Immature natural killer cell (primary cell): Measurements from ENCODE around the gene GDPD5. TPM values are rescaled to one million over a fixed set of nuclear protein-coding genes. Genes with fewer than 3 reads are reported as not detected.

Experiments
- DNase-seq, 3 donors: peaks; one replicate each; pipeline ENCODE4 v3.0.0; 2022; ENCODE audit warnings: mixed read lengths in 1 of 3
- H3K27ac Mint-ChIP-seq, 6 donors: one replicate each; pipeline ENCODE4 v1.8.0; 2020; ENCODE audit warnings: mixed read lengths in 6 of 6, mild to moderate bottlenecking in 5 of 6, inconsistent platforms in 4 of 6, moderate library complexity in 3 of 6
- H3K27me3 Mint-ChIP-seq, 3 donors: one replicate each; pipeline ENCODE4 v1.8.0; 2020 to 2021; ENCODE audit warnings: low read depth in 3 of 3, mild to moderate bottlenecking in 3 of 3, mixed read lengths in 3 of 3, moderate library complexity in 3 of 3, inconsistent platforms in 1 of 3
- H3K36me3 Mint-ChIP-seq, 3 donors: one replicate each; pipeline ENCODE4 v1.8.0; 2020; ENCODE audit warnings: mixed read lengths in 3 of 3, inconsistent platforms in 2 of 3, mild to moderate bottlenecking in 2 of 3
- H3K4me1 Mint-ChIP-seq, 2 donors: one replicate each; pipeline ENCODE4 v1.8.0; 2020; ENCODE audit warnings: inconsistent platforms in 2 of 2, mild to moderate bottlenecking in 2 of 2, mixed read lengths in 2 of 2, moderate library complexity in 1 of 2
- H3K4me3 Mint-ChIP-seq, 5 donors: one replicate each; pipeline ENCODE4 v1.8.0; 2020; ENCODE audit warnings: mild to moderate bottlenecking in 5 of 5, mixed read lengths in 5 of 5, inconsistent platforms in 3 of 5, moderate library complexity in 3 of 5
- H3K9me3 Mint-ChIP-seq, 6 donors: one replicate each; pipeline ENCODE4 v1.8.0; 2020; ENCODE audit warnings: mild to moderate bottlenecking in 6 of 6, mixed read lengths in 6 of 6, inconsistent platforms in 4 of 6, moderate library complexity in 3 of 6
- polyA plus RNA-seq, 3 donors: library from polyadenylated mRNA; unstranded; fragments of 300-500 nt; fragmentation: Illumina TruSeq; gene quantifications; one replicate each; pipeline ENCODE4 v1.2.3, GENCODE V29; 2021

Gene GDPD5
- polyA plus RNA-seq, 3 donors from 2014 or later: 1.8 to 9.2 (median 4.1) TPM

- no peak for DNase-seq
- no peak overlapping the region for H3K4me3 Mint-ChIP-seq
- H3K27me3 Mint-ChIP-seq: peaks cover 1 to 5% (median 2%) of the 10 kb centered on the region in 3 donors
- no peak overlapping the region for H3K27ac Mint-ChIP-seq
- no peaks in the 10 kb centered on the region for H3K4me1 Mint-ChIP-seq
- no peaks in the 10 kb centered on the region for H3K9me3 Mint-ChIP-seq
- peaks cover 0 to 3% (median 0%) of the 10 kb centered on the region in 3 donors for H3K36me3 Mint-ChIP-seq
Measured at GRCh38 chr11:75439026-75439425, 86.7 kb downstream of the GDPD5 start.

GRCh38 chr11:75437966-75438659 lies 87.6 kb downstream of the GDPD5 start:
- Mint-ChIP-seq H3K4me1 (no peaks in the 10 kb centered on the region), H3K4me3 (no peak overlapping the region), H3K27me3 (peaks cover 1 to 9% (median 4%) of the 10 kb centered on the region in 3 donors), H3K36me3 (peaks cover 0 to 3% (median 0%) of the 10 kb centered on the region in 3 donors), H3K9me3 (no peaks in the 10 kb centered on the region), H3K27ac (no peak overlapping the region)
- DNase-seq: no peak

- Mint-ChIP-seq H3K9me3 (no peaks in the 10 kb centered on the region), H3K27me3 (peaks cover 3 to 8% (median 7%) of the 10 kb centered on the region in 3 donors), H3K36me3 (peaks cover 0 to 3% (median 0%) of the 10 kb centered on the region in 3 donors), H3K4me3 (no peak overlapping the region), H3K27ac (no peak overlapping the region), H3K4me1 (no peaks in the 10 kb centered on the region)
- no peak for DNase-seq
Measured at GRCh38 chr11:75436806-75437205, 88.9 kb downstream of the GDPD5 start.

DNA sequence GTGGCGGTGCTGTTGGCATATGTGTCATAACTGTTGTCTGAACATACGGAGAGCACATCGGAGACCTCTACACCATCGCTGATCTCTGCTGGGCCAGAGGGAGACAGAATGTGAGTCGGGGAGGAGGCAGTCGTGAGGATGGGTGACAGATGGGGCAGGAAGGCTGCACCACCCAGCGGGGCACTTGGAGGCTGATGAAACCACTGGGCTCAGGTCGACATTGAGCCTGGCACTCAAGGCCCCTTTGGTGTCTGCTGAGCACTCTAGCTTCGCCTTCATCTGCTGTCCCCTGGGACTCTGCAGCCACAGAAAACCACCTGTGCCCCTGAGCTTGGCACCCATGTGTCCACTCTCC lies 90.2 kb downstream of the GDPD5 start:
- peaks cover 0 to 3% (median 0%) of the 10 kb centered on the region in 3 donors for H3K36me3 Mint-ChIP-seq
- H3K9me3 Mint-ChIP-seq: peaks cover 0 to 1% (median 0%) of the 10 kb centered on the region in 6 donors
- H3K4me3 Mint-ChIP-seq: no peak overlapping the region
- H3K4me1 Mint-ChIP-seq: peaks cover 7 to 9% of the 10 kb centered on the region in 2 donors
- H3K27ac Mint-ChIP-seq: no peak overlapping the region
- H3K27me3 Mint-ChIP-seq: peaks cover 8 to 12% (median 12%) of the 10 kb centered on the region in 3 donors
- DNase-seq: no peak

DNA sequence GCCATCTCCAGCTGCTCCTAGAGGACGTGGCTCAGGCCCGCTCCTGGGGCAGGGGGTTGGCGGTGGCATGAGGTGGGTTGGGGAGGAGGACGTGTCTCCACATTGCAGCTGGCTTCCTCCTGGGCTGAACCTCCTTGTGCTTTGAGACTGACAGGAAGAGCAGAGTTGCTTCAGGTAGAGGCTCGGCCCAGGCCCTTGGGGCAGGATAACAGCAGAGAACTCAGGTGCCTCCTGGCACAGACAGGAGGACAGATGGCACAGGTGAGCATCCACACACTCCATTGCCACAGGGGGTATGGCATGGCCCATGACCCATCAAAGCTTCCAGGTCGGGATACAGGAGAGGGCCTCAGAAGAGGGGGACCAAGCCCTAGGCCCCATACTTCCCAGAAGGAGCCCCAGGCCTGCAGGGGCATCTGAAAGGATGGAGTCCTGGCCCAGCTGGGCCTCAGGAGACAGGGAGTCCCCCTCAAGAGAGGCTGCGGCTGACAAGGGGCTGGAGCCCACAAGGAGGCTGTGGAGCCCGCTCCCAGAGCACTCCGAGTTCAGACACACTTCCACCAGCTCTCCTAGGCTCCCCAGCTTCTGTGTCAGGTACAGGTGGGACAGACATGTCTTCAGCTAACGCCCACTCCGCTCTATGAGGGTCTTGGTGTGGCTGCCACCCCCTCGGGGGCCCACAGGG lies 90.7 kb downstream of the GDPD5 start:
- Mint-ChIP-seq H3K4me1 (peaks cover 9 to 10% of the 10 kb centered on the region in 2 donors), H3K4me3 (no peak overlapping the region), H3K9me3 (peaks cover 0 to 2% (median 0%) of the 10 kb centered on the region in 6 donors), H3K36me3 (peaks cover 0 to 3% (median 0%) of the 10 kb centered on the region in 3 donors), H3K27me3 (peaks cover 9 to 13% (median 10%) of the 10 kb centered on the region in 3 donors), H3K27ac (no peak overlapping the region)
- DNase-seq: no peak

- DNase-seq: no peak
- H3K4me3 Mint-ChIP-seq: no peak overlapping the region
- peaks cover 15% of the 10 kb centered on the region in 2 donors for H3K4me1 Mint-ChIP-seq
- peaks cover 0 to 2% (median 0%) of the 10 kb centered on the region in 6 donors for H3K9me3 Mint-ChIP-seq
- no peak overlapping the region for H3K27ac Mint-ChIP-seq
- peaks cover 11 to 18% (median 12%) of the 10 kb centered on the region in 3 donors for H3K27me3 Mint-ChIP-seq
- peaks cover 0 to 3% (median 0%) of the 10 kb centered on the region in 3 donors for H3K36me3 Mint-ChIP-seq
Measured at GRCh38 chr11:75434051-75434450, 91.7 kb downstream of the GDPD5 start.

GRCh38 chr11:75433443-75433842 lies 92.3 kb downstream of the GDPD5 start:
- Mint-ChIP-seq H3K9me3 (peaks cover 0 to 2% (median 0%) of the 10 kb centered on the region in 6 donors), H3K36me3 (peaks cover 0 to 3% (median 0%) of the 10 kb centered on the region in 3 donors), H3K27me3 (peaks cover 11 to 20% (median 17%) of the 10 kb centered on the region in 3 donors), H3K4me1 (peaks cover 19 to 21% of the 10 kb centered on the region in 2 donors), H3K27ac (no peak overlapping the region), H3K4me3 (peak overlapping the region in 1 of 5 donors; percentile 33)
- no peak for DNase-seq

DNA sequence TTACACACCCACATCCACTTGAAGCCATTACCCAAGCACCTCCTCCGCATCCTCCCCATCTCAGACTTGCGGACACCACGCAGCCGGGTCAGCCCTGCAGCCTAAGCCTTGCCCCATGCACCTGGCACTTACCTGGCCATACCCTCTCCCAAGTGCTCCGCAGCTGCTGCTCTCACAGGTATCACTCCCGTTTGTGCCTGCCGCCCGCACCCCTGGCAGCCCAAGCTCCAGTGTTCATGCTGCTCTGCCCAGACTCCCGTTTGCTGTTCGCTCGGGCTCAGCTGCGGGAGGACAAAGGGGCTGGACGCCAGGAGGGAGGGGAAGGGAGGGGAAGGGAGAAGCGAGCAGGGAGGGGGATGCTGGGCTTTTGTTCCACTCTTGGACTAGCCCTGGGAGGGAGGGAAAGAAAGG lies 92.8 kb downstream of the GDPD5 start, which contains the start of gene KLHL35:
Gene KLHL35 (minus strand): TSS at position 293 of the 411 bp plus-strand sequence. CDS start 2,574 bp downstream, outside the sequence.
- H3K27ac Mint-ChIP-seq: no peak within 1 kb of the TSS
- H3K9me3 Mint-ChIP-seq: peaks cover 0 to 2% (median 0%) of the 10 kb centered on the region in 6 donors
- H3K4me3 Mint-ChIP-seq: peak within 1 kb of the TSS in 2 of 5 donors; percentile 33 to 36
- H3K4me1 Mint-ChIP-seq: peaks cover 22 to 27% of the 10 kb centered on the region in 2 donors
- DNase-seq: no peak
- H3K27me3 Mint-ChIP-seq: peaks cover 14 to 23% (median 22%) of the 10 kb centered on the region in 3 donors
- H3K36me3 Mint-ChIP-seq: peaks cover 0 to 3% (median 0%) of the 10 kb centered on the region in 3 donors

DNA sequence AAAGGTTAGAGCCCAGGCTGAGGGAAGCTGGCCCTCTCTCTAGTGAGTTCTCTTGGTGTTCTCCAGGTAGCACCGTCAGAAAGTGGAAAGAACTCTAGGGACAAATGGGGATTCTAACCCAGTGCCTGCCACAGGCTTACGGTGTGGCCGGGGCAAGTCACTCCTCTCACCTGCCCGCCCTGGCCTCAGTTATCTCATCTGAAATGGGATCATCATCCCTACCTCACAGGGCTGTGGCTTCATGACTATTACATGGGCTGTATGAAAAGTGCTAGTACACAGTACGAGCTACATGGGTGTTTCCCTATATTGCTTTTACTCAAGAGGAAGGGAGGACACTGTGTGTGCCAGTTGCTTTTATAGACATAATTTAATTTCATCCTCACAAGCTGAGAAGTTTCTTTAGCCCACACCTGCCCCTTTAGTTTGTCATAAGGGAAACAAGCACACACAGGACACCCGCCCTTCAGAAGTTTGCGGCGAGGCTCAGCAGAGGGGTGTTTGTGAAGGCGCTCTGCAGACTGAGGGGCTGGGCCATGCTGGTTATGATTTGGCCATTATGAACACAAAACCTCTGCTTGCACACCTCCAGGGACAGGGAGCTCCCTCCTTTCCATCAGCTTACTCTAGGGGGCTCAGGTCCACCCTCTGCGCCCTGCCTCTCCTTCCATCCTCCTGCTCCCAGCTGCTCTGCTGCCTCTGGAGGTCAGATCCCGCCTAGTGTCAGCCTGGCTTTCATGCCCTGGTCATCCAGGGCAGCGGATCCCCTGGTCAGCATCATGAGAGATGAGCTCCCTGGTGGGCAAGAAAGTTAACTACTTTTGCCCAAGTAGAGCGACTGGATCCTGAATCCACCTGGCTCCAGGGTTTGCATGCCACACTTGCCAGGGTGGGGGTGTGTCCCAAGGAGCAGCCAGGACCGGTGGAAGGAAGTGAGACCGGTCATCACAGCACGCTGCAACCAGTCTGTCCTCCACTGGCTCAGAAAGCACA lies 93.9 kb downstream of the GDPD5 start:
- H3K27ac Mint-ChIP-seq: no peak overlapping the region
- no peak for DNase-seq
- H3K9me3 Mint-ChIP-seq: peaks cover 0 to 2% (median 0%) of the 10 kb centered on the region in 6 donors
- H3K27me3 Mint-ChIP-seq: peaks cover 14 to 23% (median 22%) of the 10 kb centered on the region in 3 donors
- peaks cover 0 to 3% (median 0%) of the 10 kb centered on the region in 3 donors for H3K36me3 Mint-ChIP-seq
- peaks cover 22 to 30% of the 10 kb centered on the region in 2 donors for H3K4me1 Mint-ChIP-seq
- H3K4me3 Mint-ChIP-seq: peak overlapping the region in 4 of 5 donors; percentile 31 to 80 (median 59)

GRCh38 chr11:75430714-75431532 lies 94.8 kb downstream of the GDPD5 start:
- Mint-ChIP-seq H3K27ac (peak overlapping the region in 5 of 6 donors; percentile 10 to 77 (median 46)), H3K4me3 (peak overlapping the region; percentile 66 to 95 (median 80)), H3K9me3 (peaks cover 0 to 2% (median 0%) of the 10 kb centered on the region in 6 donors), H3K4me1 (peaks cover 22 to 30% of the 10 kb centered on the region in 2 donors), H3K36me3 (peaks cover 0 to 3% (median 0%) of the 10 kb centered on the region in 3 donors), H3K27me3 (peaks cover 14 to 23% (median 22%) of the 10 kb centered on the region in 3 donors)
- DNase-seq: no peak

GRCh38 chr11:75429902-75430713 lies 95.6 kb downstream of the GDPD5 start:
- peaks cover 22 to 30% of the 10 kb centered on the region in 2 donors for H3K4me1 Mint-ChIP-seq
- peak; percentile 79 to 81 (median 80) for DNase-seq
- peak overlapping the region; percentile 57 to 95 (median 80) for H3K4me3 Mint-ChIP-seq
- peaks cover 14 to 23% (median 22%) of the 10 kb centered on the region in 3 donors for H3K27me3 Mint-ChIP-seq
- H3K36me3 Mint-ChIP-seq: no peaks in the 10 kb centered on the region
- peaks cover 0 to 2% (median 0%) of the 10 kb centered on the region in 6 donors for H3K9me3 Mint-ChIP-seq
- peak overlapping the region in 5 of 6 donors; percentile 10 to 77 (median 46) for H3K27ac Mint-ChIP-seq

GRCh38 chr11:75429641-75429901 lies 96.2 kb downstream of the GDPD5 start:
- Mint-ChIP-seq H3K27me3 (peaks cover 14 to 23% (median 22%) of the 10 kb centered on the region in 3 donors), H3K27ac (peak overlapping the region; percentile 28 to 76 (median 62)), H3K4me1 (peaks cover 22 to 30% of the 10 kb centered on the region in 2 donors), H3K4me3 (peak overlapping the region; percentile 76 to 83 (median 79)), H3K36me3 (no peaks in the 10 kb centered on the region), H3K9me3 (peaks cover 0 to 2% (median 0%) of the 10 kb centered on the region in 6 donors)
- DNase-seq: no peak
